ENCODE measurements around the gene PLD3.

The PLD3 gene

DNA sequence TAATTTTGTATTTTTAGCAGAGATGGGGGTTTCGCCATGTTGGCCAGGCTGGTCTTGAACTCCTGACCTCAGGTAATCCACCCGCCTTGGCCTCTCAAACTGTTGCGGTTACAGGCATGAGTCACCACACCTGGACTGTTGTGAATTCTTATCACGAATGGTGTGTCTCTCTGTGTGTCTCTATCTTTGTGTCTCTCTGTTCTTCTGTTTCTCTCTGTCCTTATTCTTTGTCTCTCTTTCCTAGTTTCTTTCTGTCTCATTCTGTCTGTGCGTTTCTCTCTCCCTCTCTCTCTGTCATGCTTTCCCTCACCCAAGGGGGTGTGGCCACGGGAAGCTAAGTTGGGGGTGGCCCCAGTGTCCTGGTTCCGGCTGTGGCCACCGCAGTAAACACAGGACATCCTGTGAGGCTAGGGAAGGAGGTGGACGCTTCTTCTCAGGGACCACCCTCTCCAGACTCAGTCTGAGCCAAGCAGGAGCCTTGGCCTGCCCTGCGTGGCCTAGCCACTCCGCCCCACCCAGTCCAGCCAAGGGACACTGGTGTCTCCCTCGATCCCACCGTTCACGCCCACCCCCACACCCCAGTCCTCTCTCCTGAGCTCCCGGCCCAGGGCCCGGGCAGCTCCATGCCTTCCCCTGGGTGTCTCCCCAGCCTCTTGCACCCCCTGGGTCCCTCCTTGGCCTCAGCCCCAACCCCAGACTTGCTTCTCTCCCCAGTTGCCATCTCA is 68.6 kb downstream of the PLD3 start:
- DNase-seq = no peak

DNA sequence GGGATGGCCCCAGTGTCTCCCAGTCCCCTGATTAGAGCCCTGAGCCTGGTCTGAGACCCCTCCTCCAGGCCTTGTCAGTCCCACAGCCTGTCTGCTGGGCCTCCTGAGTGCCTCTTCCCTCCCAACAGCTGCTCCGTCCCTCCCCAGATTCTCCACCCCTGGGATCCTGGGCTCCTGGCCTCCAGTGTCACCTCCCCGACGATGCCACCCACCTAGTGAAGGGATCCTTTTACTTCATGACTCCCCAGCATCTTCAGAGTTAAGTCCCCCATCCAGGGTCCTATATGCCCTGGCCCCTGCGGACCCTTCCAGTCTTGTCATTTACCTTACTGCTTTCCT is 69.1 kb downstream of the PLD3 start:
- DNase-seq = no peak

DNA sequence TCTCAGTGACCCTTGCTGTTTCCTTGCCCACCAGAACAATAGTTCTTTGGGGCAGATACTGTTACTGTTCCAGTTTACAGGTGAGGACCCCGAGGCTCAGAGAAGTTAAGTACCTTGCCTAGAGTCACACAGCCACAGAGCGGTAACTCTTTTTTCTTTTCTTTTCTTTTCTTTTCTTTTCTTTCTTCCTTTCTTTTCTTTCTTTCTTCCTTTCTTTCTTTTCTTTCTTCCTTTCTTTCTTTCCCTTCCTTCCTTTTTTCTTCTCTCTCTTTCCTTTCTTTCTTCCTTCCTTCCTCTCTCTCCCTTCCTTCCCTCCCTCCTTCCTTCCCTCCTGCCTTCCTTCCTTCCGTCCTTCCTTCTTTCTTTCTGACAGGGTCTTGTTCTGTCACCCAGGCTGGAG is 69.5 kb downstream of the PLD3 start:
- no peak for DNase-seq

DNA sequence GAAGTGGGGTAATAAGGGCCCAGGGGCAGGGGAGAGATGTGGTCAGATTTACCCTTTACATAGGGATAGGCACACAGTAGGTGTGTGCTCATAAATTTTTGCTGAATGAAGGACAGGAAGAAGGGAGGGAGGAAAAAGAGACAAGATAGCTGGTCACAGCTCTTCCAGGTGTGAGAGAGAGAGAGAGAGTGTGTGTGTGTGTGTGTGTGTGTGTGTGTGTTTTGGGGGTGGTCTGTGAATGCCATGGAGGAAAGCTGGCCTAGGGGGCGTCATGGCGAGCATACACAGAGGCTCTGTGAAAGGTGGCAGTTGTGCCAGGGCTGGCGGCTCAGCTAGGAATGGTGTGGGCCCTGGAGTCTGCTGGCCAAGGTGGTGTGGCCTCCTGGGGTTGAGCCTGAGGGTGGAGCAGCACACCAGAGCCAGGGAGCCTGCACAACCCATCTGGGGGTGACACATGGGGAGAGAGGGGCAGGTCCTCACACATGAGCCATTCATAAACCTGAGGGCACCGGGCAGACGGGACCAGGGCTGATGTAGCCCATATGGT is 70.6 kb downstream of the PLD3 start:
- no peak for DNase-seq

DNA sequence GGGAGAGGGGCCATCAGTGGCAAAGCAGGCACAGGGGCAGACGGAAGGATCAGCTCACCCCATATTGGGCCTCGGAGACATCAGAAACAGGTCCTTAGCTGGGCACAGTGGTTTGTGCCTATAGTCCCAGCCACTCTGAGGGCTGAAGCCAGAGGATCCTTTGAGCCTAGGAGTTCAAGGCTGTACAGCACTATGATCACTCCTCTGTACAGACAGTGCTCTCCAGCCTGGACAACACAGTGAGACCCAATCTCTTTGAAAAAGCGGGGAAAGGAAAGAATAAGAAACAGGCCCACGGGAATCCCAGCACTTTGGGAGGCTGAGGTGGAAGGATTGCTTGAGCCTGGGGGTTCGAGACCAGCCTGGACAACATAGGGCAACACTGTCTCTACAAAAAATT is 71.3 kb downstream of the PLD3 start:
- no peak for DNase-seq

DNA sequence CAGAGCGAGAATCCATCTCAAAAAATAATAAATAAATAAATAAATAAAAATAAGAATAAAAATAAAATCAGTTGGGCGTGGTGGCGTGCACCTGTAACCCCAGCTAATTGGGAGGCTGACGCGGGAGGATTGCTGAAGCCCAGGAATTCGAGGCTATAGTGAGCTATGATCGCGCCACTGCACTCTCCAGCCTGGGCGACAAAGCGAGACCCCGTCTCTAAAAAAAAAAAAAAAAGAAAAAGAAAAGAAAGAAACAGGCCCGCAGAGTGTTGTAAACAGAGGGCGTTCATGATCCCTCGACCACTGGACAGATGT is 71.9 kb downstream of the PLD3 start:
- no peak for DNase-seq

DNA sequence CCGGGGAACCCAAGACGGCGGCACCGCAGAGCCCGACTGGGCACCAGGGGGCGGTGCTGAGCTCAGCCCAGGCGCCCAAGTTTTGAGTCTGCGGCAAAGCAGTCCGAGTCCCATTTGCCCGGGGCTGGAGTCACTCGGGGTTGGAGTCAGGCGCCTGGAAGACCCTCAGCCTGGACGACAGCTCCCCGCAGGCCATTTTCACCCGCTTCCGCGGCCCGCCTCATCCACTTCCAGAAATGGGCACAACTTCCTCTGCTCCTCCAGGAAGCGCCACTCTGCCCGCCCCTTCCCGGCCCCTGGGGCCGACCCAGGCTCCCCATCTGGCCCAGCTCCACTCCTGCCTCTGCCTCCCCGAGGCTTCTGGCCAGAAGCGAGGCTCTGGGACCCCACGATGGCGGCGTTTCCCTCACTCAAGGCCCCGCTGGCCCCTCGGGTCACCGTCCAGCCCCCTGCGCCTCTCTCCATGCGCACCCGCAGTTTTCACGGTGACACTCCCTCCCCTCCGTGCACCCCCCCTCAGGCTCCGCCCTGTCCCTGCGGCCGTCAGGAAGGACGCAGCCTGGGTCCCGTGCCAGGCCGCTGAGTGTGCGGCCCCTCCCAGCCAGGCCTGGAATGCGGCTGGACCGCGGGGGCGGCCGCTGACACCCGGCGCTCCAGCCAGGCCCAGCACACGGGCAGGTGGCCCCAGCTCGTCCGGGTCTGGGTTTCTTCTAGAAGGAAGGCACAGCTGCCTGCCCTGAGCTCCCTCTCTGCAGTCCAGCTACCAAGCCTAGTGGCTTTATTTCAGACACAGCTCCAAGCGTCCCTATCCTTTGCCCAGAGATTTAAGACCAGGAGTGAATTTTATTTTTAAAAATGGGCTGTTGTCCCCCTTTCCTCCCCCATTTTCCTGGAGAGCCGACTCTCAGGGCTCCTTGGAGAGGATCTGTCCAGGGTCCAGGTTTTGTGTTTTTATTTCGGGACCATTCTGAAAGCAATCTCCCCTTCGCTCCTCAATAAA is 72.6 kb downstream of the PLD3 start:
- no peak for DNase-seq

DNA sequence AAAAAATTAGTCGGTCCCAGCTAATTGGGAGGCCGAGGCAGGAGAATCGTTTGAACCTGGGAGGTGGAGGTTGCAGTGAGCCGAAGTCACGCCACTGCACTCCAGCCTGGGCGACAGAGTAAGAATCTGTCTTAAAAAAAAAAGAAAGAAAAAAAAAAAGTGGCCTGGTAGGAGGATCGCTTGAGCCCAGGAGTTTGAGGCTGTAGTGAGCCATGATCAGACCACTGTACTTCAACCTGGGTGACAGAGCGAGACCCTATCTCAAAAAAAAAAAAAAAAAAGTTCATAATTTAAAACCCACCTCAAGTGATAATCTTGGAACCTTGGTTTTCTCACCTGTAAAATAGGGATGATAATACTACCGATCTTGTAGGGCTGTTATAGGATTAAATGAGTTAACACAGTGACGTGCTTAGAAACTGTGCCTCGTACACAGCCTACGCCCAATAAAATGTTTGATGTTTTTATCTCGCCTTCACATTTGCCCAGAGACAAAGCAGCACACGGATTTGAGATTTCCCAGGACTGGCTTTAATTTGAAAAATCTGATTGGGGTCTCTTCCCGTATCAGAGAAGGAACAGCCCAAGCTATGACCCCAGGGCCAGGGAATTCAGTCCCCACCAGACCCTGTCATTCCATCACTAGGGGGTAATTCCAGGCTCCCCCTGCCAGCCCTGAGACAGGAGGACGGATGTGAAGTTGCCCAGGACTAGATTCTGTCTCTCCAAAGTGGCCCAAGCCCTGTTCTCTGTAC is 73.7 kb downstream of the PLD3 start:
- DNase-seq = no peak

DNA sequence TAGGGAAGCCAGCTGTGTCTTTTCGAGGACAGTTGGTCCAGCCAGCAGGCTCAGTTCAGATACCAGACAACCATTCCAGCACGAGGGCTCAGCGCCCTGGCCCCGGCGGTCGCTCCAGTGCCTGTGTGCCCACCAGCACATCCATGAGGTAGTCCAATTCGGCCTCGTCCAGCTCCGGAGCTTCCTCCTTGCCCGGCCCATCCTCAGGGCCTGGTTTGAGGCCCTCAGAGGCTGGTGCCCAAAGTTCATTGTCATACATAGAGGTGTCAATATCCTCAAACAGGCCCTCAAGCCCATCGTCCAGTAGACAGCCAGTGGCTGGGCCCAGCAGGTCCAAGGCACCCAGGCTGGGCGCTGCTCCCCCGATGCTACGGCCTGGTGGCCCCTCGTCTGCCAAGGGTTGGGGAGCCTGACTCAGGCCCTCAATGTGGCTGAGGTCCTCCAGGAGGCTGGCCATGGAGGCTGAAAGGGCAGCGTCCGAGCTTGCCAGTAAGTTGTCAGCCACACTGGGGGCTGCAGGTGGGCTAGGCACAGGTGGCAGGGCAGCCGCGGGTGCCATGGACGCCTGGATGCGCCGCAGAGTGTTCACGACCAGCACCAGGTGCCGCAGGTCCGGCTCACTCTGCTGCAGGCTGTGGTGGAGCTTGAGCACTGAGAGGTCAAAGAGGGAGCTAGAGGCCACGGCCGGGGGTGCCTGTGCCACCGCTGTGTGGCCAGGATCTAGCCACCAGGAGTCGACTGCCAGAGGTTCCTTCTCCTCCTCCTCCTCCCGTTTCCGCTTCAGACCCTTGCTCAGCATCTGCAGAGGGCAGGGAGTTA is 74.5 kb downstream of the PLD3 start:
- DNase-seq = no peak

DNA sequence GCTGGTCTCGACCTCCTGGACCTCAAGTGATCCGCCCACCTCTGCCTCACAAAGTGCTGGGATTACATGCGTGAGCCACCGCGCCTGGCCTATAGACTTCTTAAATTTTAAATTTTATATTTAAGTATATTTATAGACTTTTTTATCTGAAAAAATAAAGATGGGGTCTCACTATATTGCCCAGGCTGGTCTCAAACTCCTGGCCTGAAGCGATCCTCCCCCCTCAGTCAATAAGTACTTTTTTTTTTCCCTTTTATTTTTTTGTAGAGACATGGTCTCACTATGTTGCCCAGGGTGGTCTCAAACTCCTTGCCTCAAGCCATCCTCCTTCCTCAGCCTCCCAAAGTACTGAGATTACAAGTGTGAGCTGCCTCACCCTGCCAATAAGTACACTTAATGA is 75.4 kb downstream of the PLD3 start:
- DNase-seq = no peak

DNA sequence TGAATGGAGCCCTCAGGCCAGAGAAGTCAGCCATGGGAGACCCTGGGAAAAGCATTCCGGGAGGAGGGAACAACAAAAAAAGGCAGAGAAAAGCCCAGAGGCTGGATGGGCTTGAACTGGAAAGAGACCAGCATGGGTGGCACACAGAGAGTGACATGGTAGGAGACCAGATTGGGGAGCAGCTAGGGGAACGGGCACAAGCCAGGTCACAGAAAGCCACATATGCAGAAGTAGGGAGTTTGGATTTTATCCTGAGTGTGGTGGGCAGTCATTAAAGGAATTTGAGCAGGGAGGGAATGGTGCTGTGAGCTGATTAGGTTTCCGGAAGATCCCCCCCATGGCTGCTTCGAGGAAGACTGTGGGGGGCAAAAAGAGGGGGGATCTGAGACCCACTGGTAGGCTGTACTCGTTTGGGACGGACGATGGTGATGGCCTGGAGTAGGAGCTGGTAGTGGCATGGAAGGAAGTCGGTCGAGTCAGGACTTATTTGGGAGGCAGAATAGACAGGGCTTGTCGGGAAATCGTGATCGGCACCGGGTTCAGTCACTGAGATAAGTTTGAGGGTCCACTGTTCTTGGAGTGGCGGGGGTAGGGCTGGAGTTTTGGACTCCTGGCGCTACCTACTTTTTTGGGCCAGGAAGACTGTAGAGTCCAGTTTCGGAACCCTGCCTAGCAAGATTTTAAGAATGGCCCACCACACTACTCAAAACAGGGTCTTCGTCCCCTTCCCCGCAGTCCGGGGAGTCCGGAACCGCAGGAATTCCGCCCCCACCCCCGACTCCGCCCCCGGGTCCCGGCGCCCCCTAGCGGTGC is 76.3 kb downstream of the PLD3 start:
- no peak for DNase-seq

DNA sequence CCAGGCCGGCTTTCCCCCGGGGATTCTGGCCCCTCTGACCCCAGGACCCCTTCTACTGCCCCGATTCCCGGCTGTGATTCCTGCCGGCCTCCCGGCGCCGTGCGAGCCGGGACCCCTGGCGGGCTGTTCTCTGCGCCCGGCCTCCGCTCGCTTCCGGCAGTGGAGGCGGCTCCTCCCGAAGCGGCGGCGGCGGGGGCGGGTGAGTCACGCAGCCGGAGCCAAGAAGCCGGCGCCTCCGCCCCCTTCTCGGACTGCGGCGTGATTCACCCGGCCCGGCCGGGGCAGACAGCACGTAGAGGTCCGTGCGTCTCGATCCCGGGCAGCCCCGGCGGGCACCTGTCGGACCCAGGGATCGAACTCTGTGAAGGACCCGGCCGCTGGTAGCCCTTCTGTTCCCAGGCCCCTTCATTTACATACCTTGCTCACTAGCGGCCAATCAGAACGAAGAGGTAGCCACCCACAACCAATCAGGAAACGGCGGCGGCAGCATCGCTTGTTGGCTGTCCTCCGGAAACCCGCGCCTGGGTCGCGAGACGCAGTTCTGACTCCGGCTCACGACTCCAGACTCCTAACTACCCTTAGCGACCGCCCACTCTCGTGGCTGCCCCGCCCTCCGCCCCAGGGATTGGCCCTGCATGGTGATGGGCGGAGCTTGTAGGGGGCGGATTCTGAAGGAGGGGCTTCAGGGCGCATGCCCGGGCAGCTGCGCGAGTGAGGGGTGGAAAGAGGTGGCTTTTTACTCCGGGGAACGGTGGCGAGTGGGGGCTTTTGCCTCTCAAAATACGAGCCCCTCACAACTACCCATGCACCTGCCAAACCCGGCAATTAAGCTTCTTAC is 77.2 kb downstream of the PLD3 start, which contains the start of gene SERTAD1:
SERTAD1 (minus strand) TSS at position 543 of the 838 bp plus-strand sequence. CDS start 2,446 bp downstream, outside the sequence.
- peak; percentile 97 for DNase-seq

Measured in NCI-H2107 (cell line).